ENCODE results near the gene VSIG8.

GRCh38 chr1:159881622-159882526 is 19.4 kb upstream of the VSIG8 start:
- TF ChIP-seq CTCF (IDR thresholded peaks at IDR 0.05), result no peak
- no peak for TF ChIP-seq POLR2A (IDR thresholded peaks at IDR 0.05)
